ENCODE measurements around the gene KRT81. TPM values are rescaled to one million over a fixed set of nuclear protein-coding genes. Genes with fewer than 3 reads are reported as not detected.
"Not testable (repeated sequence)": the region's sequence is repeated elsewhere in the genome, so short reads cannot be mapped to it uniquely, and the experiment has no call there.

The KRT81 gene
- total RNA-seq, 4 donors from 2014 or later, result not detected

DNA sequence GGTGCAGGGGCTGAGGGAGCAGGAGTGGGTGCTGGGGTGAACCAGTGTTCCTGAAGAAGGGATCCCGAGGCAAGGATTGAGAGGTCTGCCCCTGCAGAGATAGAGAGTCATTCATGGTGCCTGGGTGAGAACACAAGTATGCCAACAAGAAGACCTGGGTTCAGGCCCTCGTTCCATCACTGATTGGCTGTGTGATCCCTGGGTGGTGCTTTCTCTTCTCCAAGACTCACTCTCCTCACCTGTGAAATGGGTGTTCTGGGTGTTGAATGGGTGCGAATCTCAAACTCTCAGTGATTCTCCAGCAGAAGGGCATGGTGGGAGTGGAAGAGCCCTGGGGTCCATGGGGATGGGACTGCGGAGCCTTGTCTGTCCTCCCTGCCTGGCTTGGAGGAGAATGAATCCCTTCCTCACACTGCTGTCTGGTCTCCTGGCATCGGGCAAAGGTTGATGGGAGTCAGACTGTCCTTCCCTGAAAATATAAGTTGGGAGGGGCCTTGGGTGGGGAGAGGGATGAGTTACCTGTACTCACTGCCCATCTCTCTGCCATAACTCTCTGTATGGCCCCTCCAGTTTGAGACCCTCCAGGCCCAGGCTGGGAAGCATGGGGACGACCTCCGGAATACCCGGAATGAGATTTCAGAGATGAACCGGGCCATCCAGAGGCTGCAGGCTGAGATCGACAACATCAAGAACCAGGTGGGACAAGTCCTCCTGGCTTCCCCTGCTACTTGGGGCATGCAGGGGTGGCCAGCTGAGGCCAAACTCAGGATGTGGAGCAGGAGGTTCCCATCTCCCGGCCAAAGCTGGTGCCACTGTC is 48.7 kb downstream of the KRT81 start:
- ATAC-seq (ENCODE audit: low FRiP score) (no peak), DNase-seq (ENCODE audit: low spot score) (no peak)
- TF ChIP-seq, protein P1, sequence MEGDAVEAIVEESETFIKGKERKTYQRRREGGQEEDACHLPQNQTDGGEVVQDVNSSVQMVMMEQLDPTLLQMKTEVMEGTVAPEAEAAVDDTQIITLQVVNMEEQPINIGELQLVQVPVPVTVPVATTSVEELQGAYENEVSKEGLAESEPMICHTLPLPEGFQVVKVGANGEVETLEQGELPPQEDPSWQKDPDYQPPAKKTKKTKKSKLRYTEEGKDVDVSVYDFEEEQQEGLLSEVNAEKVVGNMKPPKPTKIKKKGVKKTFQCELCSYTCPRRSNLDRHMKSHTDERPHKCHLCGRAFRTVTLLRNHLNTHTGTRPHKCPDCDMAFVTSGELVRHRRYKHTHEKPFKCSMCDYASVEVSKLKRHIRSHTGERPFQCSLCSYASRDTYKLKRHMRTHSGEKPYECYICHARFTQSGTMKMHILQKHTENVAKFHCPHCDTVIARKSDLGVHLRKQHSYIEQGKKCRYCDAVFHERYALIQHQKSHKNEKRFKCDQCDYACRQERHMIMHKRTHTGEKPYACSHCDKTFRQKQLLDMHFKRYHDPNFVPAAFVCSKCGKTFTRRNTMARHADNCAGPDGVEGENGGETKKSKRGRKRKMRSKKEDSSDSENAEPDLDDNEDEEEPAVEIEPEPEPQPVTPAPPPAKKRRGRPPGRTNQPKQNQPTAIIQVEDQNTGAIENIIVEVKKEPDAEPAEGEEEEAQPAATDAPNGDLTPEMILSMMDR (IDR thresholded peaks at IDR 0.05), result no peak

DNA sequence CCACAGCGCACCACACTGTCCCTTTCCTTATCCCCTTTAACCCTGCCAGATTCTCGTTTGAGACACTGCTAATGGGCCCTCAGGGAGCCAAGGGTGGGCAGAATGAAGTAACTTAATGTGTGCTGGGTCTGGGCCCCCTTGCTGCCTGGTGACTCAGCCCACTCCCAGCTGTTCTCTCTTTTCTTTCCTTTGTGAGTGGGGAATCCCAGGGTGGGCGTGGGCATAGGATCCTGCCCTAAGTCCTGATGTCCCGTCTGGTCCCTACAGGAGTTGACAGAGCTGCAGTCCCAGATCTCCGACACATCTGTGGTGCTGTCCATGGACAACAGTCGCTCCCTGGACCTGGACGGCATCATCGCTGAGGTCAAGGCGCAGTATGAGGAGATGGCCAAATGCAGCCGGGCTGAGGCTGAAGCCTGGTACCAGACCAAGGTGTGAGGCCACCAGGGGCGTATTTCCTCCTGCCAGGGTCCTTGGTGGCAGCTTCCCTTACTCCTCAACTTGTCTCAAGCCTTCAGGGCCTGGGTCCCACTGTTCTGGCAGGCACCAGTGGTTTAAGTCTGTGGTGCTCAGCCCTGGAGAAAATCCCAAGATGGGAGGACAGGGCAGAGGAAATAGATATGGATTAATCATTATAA is 50.0 kb downstream of the KRT81 start:
- TF ChIP-seq, protein P1 (IDR thresholded peaks at IDR 0.05), result no peak
- ATAC-seq (ENCODE audit: low FRiP score) (no peak), DNase-seq (ENCODE audit: low spot score) (no peak)

DNA sequence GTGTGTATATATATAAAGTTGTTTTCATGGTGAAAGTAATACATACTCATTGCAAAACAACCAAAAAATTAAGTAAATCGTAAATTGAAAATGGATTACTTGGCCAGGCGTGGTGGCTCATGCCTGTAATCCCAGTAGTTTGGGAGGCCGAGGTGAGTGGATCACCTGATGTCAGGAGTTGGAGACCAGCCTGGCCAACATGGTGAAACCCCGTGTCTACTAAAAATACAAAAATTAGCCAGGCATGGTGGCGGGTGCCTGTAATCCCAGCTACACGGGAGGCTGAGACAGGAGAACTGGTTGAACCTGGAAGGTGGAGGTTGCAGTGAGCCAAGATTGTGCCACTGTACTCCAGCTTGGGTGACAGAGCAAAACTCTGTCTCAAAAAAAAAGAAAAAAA is 51.1 kb downstream of the KRT81 start:
- not testable (repeated sequence) for ATAC-seq (ENCODE audit: low FRiP score); DNase-seq (ENCODE audit: low spot score)

DNA sequence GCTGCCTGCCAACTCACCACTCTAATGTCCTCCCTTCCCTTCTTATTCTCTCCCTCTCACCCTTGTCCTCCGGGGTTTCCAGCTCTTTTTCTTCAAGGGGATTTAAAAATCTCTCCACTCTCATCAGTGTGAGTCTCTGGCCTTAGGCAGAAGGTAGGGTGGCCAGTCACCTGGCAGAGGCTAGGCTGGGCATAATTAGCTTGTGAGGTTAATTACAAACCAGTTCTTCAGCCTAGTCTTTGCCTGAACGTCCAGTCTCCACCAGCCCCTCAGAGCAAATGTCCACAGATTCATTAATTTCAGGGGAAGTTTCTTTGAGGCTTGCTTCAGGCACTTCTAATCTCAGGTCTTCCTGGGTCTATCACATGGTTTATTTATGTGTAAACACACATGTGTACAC is 51.6 kb downstream of the KRT81 start:
- DNase-seq (ENCODE audit: low spot score) (no peak), ATAC-seq (ENCODE audit: low FRiP score) (no peak)
- TF ChIP-seq, protein P1 (IDR thresholded peaks at IDR 0.05), result no peak

DNA sequence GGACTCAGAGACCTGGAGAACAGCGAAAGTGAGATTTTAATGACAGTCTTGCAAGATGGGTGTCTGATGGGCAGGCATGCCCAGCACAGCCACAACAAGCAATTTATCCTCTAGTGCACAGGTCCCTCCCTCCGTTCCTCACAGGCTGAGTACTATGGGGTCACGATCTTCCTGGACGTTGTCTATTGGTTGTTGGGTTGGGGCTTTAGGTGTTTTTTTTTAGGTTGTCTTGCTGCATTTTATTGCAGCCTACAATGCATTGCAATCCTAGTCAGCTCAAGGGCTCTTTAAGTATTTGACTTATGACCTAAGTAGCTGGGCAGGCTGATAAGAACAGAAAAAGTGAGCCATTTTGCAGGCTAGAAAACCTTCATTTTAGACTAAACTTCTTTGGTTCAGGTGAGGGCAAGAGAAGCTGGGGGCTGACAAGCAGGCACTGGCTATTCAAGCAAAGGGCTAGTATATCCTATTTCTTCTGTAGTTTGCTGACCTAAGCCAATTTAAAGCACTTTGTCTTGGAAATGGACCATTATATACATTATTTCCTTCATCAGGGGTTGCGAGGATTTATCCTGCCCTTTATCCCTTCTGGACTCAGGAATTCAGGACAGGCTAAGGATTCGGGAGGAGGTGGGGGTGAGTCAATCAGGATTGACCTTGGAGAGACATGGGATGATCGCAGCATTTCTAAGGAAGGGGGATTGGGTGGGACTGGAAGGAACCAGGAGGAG is 52.3 kb downstream of the KRT81 start:
- ATAC-seq (ENCODE audit: low FRiP score) (no peak), DNase-seq (ENCODE audit: low spot score) (no peak)
- TF ChIP-seq, protein P1 (IDR thresholded peaks at IDR 0.05), result no peak

DNA sequence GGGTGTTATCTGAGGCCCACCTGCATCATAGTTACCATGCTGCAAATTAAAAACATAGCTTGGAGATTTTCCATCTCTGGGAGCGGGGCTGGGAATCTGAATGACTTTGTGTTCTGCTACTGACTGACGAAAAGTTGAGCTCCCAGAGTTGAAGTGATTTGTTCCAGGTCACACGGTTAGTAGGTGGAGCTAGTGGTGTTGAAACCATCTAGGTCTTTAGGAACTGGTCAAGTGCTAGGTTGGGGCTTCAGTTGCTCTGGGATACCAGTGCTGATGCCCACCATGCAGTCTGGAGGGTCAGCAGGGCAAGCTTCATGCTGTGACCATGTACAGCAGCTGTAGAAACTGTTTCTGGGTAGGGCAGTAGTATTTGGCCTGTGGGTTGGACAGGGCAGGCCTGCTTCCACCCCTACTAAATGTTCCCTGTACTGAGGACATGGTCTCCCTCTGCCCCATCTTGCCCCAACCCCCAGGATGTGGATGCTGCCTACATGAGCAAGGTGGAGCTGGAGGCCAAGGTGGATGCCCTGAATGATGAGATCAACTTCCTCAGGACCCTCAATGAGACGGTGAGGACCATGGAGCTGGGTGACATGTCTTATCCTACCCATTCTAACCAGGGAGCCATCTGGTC is 53.0 kb downstream of the KRT81 start:
- TF ChIP-seq, protein P1 (IDR thresholded peaks at IDR 0.05), result no peak
- no peak for ATAC-seq (ENCODE audit: low FRiP score)
- DNase-seq (ENCODE audit: low spot score), result no peak
